ENCODE measurements around the gene NFE2L3. TPM values are rescaled to one million over a fixed set of nuclear protein-coding genes. Genes with fewer than 3 reads are reported as not detected.
A peak's percentile ranks its signal among the peaks of the same experiment; 100 is the strongest.
"Not testable (repeated sequence)": the region's sequence is repeated elsewhere in the genome, so short reads cannot be mapped to it uniquely, and the experiment has no call there.

NFE2L3 gene
- polyA plus RNA-seq, 1 donor from 2014 or later = 4.9 TPM

DNA sequence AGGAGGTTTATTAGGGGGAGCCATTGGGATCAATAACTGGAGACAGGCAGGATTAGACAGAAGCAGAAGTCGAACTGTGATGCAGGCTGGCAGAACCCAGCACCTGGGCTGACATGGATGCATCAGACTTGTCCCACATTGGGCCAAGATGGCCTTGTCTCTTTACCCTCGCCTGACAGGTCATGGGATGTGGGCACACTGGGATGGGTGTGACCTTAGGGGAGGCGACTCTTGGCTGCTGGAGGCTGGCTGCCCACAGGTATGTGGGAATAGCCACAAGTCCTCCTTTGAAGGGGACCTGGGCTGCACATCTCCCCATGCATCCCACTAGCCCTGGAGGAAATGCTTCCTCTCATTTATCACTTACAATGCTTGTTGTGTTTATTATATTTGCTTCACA lies 17.3 kb downstream of the NFE2L3 start:
- H3K4me1 Mint-ChIP-seq = peaks cover 10 to 17% (median 14%) of the 10 kb centered on the region in 3 donors

GRCh38 chr7:26170663-26171062 lies 18.7 kb downstream of the NFE2L3 start:
- Mint-ChIP-seq H3K4me3 (no peak overlapping the region), H3K27me3 (no peaks in the 10 kb centered on the region), H3K36me3 (peaks cover 18% of the 10 kb centered on the region), H3K9me3 (no peaks in the 10 kb centered on the region), H3K27ac (no peak overlapping the region), H3K4me1 (peaks cover 10 to 18% (median 15%) of the 10 kb centered on the region in 3 donors)

More for the DNA sequence above, 17.3 kb downstream of the NFE2L3 start:
- Mint-ChIP-seq H3K36me3 (peaks cover 16% of the 10 kb centered on the region), H3K9me3 (no peaks in the 10 kb centered on the region), H3K27ac (no peak overlapping the region), H3K27me3 (no peaks in the 10 kb centered on the region), H3K4me3 (no peak overlapping the region)

GRCh38 chr7:26171601-26172000 lies 19.6 kb downstream of the NFE2L3 start:
- no peak overlapping the region for H3K4me3 Mint-ChIP-seq
- H3K36me3 Mint-ChIP-seq = peaks cover 18% of the 10 kb centered on the region
- H3K4me1 Mint-ChIP-seq = peaks cover 10 to 15% (median 13%) of the 10 kb centered on the region in 3 donors
- no peak overlapping the region for H3K27ac Mint-ChIP-seq
- H3K27me3 Mint-ChIP-seq = no peaks in the 10 kb centered on the region
- no peaks in the 10 kb centered on the region for H3K9me3 Mint-ChIP-seq

DNA sequence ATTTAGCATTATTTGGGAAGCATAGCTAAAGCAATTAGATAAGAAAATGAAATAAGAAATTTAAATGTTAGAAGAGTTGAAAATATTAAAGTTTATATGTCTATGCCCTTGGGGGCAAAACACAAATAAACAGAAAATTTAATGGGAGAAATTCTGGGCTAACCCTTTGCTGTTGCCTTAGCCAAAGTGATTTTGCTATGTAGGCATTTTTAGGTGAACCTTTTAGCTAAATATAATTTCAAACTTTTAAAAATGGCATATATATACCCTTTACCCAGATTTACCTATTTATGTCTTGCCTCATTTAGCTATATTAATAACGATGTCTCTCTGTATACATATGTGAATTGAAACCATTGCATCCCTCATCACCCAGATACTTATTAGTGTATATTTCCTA lies 20.1 kb downstream of the NFE2L3 start:
- H3K27ac Mint-ChIP-seq = no peak overlapping the region
- H3K4me3 Mint-ChIP-seq = no peak overlapping the region
- no peaks in the 10 kb centered on the region for H3K9me3 Mint-ChIP-seq
- peaks cover 18% of the 10 kb centered on the region for H3K36me3 Mint-ChIP-seq
- H3K27me3 Mint-ChIP-seq = no peaks in the 10 kb centered on the region
- peaks cover 6 to 11% (median 9%) of the 10 kb centered on the region in 3 donors for H3K4me1 Mint-ChIP-seq

GRCh38 chr7:26175903-26176302 lies 23.9 kb downstream of the NFE2L3 start:
- H3K9me3 Mint-ChIP-seq, H3K27ac Mint-ChIP-seq, H3K4me3 Mint-ChIP-seq, H3K36me3 Mint-ChIP-seq, H3K27me3 Mint-ChIP-seq: not testable (repeated sequence)
- peaks cover 5 to 14% (median 5%) of the 10 kb centered on the region in 3 donors for H3K4me1 Mint-ChIP-seq

GRCh38 chr7:26176696-26177095 lies 24.7 kb downstream of the NFE2L3 start:
- H3K36me3 Mint-ChIP-seq = peaks cover 10% of the 10 kb centered on the region
- H3K9me3 Mint-ChIP-seq, H3K4me3 Mint-ChIP-seq, H3K27me3 Mint-ChIP-seq, H3K27ac Mint-ChIP-seq: not testable (repeated sequence)
- peaks cover 9 to 20% (median 10%) of the 10 kb centered on the region in 3 donors for H3K4me1 Mint-ChIP-seq

- H3K27ac Mint-ChIP-seq, H3K27me3 Mint-ChIP-seq, H3K4me3 Mint-ChIP-seq, H3K36me3 Mint-ChIP-seq, H3K9me3 Mint-ChIP-seq: not testable (repeated sequence)
- peaks cover 12 to 24% (median 14%) of the 10 kb centered on the region in 3 donors for H3K4me1 Mint-ChIP-seq
Measured at GRCh38 chr7:26177269-26177668, 25.3 kb downstream of the NFE2L3 start.

DNA sequence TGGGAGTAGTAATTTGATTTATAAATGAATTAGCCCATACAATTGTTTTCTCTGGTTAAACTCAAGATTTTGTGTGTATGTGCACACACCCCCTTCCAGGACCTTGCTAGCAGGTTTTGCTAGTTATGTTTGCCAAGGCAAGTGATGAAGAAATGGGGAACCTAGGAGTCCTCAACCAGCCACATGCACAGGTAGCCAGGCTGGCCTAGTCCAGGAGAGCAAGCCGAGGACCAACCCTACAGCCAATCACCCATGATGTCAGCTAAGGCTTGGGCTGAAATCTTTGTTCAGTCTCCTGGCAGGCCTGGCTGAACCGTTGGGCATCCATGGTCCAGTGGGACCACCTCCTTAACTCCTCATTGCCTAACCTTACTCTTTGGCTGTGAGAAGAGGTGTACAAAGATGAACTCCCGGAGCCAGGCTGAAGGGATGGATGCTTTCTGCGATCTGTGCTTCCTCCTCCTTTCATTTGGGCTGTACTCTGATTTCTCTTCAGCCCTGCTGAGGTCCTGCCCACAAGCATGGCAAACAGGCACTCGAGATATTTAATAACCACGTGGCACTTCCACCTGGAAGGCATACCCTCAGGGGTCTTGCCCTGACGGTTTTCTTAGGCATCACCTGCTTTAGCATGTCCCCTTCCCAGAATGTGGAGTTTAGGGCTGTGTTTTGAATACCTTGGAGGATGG lies 26.4 kb downstream of the NFE2L3 start:
- peaks cover 12 to 25% (median 14%) of the 10 kb centered on the region in 3 donors for H3K4me1 Mint-ChIP-seq
- H3K4me3 Mint-ChIP-seq = no peak overlapping the region
- H3K36me3 Mint-ChIP-seq = peaks cover 8% of the 10 kb centered on the region
- H3K27me3 Mint-ChIP-seq = no peaks in the 10 kb centered on the region
- H3K27ac Mint-ChIP-seq = no peak overlapping the region
- no peaks in the 10 kb centered on the region for H3K9me3 Mint-ChIP-seq

DNA sequence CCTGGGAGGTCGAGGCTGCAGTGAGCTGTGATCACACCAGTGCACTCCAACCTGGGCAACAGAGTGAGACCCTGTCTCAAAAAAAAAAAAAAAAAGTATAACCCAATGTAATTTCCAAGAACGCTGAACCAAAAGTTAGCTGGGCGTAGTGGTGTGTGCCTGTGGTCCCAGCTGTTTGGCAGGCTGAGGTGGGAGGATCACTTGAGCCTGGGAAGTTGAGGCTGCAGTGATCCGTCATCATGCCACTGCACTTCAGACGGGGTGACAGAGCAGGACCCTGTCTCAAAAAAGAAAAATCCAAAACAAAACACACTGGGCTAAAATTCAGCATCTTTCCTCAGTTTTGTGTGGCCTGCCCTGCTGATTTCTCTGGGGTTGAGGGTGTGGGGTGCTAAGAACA lies 27.4 kb downstream of the NFE2L3 start:
- Mint-ChIP-seq H3K4me1 (peaks cover 12 to 26% (median 23%) of the 10 kb centered on the region in 3 donors), H3K4me3 (no peak overlapping the region), H3K27ac (peak overlapping the region in 1 of 3 donors; percentile 67)

DNA sequence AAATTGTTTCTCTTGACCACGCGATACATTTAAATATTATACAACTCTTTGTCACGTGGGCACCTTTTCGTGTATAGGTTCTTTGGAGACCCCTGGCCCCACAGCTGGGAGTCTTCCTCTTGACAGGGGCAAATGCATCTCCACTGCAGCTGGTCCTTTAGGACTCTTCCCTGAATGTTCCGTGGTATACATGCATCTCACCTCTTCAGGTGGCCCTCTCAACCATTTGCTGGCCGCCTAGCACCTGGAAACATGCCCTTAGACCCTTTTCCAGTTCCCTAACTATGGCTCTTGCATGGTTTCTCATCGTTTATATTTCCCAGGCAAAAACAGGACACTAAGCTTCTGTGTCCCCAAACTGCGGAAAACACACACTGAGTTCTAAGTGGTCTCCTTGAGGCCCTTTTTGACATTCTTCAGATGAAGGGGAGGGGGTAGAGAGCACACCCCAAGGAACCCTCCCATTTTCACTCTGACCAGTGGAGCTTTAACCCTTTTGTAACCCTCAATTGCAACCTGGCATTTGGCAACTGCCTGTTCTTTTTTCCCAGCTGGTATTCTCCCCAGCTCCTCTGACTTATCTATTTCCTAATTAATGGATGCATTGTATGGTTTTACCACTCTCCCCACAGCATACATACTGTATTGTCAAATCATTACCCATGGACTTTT lies 28.0 kb downstream of the NFE2L3 start:
- peaks cover 2% of the 10 kb centered on the region for H3K36me3 Mint-ChIP-seq
- H3K27ac Mint-ChIP-seq = peak overlapping the region in 2 of 3 donors; percentile 45 to 67
- no peaks in the 10 kb centered on the region for H3K27me3 Mint-ChIP-seq
- no peak overlapping the region for H3K4me3 Mint-ChIP-seq
- no peaks in the 10 kb centered on the region for H3K9me3 Mint-ChIP-seq
- H3K4me1 Mint-ChIP-seq = peaks cover 12 to 32% (median 29%) of the 10 kb centered on the region in 3 donors

More for the DNA sequence above, 27.4 kb downstream of the NFE2L3 start:
- Mint-ChIP-seq H3K27me3 (no peaks in the 10 kb centered on the region), H3K9me3 (no peaks in the 10 kb centered on the region), H3K36me3 (peaks cover 2% of the 10 kb centered on the region)

DNA sequence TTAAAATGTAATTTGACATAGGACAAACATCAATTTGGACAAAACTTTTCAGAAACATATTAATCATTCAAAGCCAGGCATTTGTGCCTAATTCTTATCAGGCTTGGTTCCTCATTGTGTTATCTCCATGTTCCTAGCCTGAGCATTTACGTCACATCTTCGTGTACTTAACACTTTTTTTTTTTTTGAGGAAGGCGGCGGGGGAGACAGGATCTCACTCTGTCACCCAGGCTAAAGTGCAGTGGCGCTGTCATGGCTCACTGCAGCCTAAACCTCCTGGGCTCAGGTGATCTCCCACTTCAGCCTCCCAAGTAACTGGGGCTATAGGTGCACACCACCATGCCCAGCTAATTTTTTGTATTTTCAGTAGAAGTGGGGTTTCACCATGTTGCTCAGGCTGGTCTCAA lies 28.8 kb downstream of the NFE2L3 start:
- Mint-ChIP-seq H3K27ac (peak overlapping the region in 1 of 3 donors; percentile 45), H3K9me3 (no peaks in the 10 kb centered on the region), H3K4me3 (no peak overlapping the region), H3K4me1 (peaks cover 18 to 40% (median 37%) of the 10 kb centered on the region in 3 donors), H3K36me3 (peaks cover 2% of the 10 kb centered on the region), H3K27me3 (no peaks in the 10 kb centered on the region)

DNA sequence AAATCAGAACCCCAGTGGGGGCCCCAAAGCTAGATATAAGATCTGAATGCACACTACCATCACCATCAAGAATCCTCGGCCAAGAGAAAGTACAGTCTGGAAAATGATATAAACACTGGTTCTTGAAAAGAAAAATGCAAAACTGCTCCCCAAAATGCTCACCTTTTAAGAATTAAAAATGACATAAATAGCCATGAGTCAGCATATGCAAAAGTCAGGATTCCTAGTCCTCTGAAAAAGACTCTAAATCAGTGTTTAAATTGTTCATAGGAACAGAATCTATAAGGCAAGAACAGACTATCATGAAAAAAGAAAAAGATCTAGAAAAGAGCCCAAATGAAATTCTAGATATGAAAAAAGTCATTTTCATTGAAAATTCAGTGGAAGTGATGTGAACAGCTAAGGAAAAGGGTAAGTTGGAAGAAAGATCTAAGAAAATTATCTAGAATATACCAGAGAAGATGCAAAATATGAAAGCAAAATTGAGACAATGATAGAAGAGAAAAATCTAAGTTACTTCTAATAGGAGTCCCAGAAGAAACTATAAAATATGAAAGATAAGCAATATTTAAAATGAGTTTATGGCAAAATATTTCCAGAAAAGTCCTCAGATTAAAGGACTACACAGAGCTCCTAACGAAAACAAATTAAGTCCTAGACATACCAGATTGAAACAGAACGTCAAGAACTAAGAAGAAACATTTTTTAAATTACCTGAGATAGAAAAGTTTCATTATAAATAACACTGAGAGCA lies 29.7 kb downstream of the NFE2L3 start:
- peaks cover 24 to 47% (median 42%) of the 10 kb centered on the region in 3 donors for H3K4me1 Mint-ChIP-seq
- H3K4me3 Mint-ChIP-seq = peak overlapping the region in 1 of 4 donors; percentile 49

GRCh38 chr7:26182283-26182682 lies 30.3 kb downstream of the NFE2L3 start:
- Mint-ChIP-seq H3K9me3 (no peaks in the 10 kb centered on the region), H3K4me1 (peaks cover 29 to 51% (median 47%) of the 10 kb centered on the region in 3 donors), H3K36me3 (peaks cover 2% of the 10 kb centered on the region), H3K4me3 (no peak overlapping the region), H3K27ac (no peak overlapping the region), H3K27me3 (no peaks in the 10 kb centered on the region)

More for the DNA sequence above, 29.7 kb downstream of the NFE2L3 start:
- H3K27ac Mint-ChIP-seq = peak overlapping the region in 1 of 3 donors; percentile 49
- H3K27me3 Mint-ChIP-seq = no peaks in the 10 kb centered on the region
- peaks cover 2% of the 10 kb centered on the region for H3K36me3 Mint-ChIP-seq
- H3K9me3 Mint-ChIP-seq = no peaks in the 10 kb centered on the region

DNA sequence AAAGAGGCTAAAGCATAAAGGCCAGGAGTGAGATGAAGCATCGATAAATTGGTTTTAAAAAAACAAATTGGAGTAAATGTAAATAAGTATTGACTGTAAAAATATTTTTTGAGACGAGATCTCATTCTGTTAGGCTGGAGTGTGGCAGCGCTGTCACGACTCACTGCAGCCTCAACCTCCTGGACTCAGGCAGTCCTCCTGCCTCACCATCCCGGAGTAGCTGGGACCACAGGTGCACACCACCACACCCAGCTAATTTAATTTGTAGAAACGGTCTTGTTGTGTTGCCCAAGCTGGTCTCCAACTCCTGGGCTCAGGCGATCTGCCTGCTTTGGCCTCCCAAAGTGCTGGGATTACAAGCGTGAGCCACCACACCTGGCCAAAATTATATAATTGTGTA lies 30.7 kb downstream of the NFE2L3 start:
- H3K4me1 Mint-ChIP-seq = peaks cover 32 to 52% (median 51%) of the 10 kb centered on the region in 3 donors
- H3K27ac Mint-ChIP-seq = peak overlapping the region in 2 of 3 donors; percentile 6 to 27
- H3K36me3 Mint-ChIP-seq = peaks cover 2% of the 10 kb centered on the region
- no peaks in the 10 kb centered on the region for H3K27me3 Mint-ChIP-seq
- H3K9me3 Mint-ChIP-seq = no peaks in the 10 kb centered on the region
- no peak overlapping the region for H3K4me3 Mint-ChIP-seq
